ENCODE measurements around the gene DEFB129.
"Not testable (repeated sequence)": the region's sequence is repeated elsewhere in the genome, so short reads cannot be mapped to it uniquely, and the experiment has no call there.

Gene DEFB129

DNA sequence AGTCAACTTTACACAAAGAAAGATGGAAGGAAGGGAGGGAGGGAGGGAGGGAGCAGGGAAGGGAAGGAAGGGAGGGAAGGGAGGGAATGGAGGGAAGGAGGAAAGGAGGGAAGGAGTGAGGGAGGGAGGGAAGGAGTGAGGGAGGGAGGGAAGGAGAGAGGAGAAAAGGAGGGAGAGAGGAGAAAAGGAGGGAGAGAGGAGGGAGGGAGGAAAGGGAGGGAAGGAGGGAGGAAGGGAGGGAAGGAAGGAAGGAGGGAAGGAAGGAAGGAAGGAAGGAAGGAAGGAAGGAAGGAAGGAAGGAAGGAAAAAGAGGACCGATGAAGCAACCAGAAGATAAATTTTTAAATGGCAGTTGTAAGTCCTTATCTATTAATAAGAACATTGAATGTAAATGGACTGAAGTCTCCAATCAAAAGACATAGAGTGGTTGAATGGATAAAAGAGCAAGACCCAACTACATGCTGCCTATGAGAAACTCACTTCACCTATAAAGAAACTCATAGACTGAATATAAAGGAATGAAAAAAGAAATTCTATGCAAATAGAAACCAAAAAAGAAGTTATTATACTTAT lies 5.7 kb upstream of the DEFB129 start:
- no peak overlapping the region for H3K4me3 ChIP-seq (ENCODE audit: low read depth, low read length)
- DNase-seq (ENCODE audit: low read depth), result no peak
- TF ChIP-seq, protein P1, sequence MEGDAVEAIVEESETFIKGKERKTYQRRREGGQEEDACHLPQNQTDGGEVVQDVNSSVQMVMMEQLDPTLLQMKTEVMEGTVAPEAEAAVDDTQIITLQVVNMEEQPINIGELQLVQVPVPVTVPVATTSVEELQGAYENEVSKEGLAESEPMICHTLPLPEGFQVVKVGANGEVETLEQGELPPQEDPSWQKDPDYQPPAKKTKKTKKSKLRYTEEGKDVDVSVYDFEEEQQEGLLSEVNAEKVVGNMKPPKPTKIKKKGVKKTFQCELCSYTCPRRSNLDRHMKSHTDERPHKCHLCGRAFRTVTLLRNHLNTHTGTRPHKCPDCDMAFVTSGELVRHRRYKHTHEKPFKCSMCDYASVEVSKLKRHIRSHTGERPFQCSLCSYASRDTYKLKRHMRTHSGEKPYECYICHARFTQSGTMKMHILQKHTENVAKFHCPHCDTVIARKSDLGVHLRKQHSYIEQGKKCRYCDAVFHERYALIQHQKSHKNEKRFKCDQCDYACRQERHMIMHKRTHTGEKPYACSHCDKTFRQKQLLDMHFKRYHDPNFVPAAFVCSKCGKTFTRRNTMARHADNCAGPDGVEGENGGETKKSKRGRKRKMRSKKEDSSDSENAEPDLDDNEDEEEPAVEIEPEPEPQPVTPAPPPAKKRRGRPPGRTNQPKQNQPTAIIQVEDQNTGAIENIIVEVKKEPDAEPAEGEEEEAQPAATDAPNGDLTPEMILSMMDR (IDR thresholded peaks at IDR 0.05; ENCODE audit: control insufficient read depth, extremely low read depth, insufficient read depth), result no peak

DNA sequence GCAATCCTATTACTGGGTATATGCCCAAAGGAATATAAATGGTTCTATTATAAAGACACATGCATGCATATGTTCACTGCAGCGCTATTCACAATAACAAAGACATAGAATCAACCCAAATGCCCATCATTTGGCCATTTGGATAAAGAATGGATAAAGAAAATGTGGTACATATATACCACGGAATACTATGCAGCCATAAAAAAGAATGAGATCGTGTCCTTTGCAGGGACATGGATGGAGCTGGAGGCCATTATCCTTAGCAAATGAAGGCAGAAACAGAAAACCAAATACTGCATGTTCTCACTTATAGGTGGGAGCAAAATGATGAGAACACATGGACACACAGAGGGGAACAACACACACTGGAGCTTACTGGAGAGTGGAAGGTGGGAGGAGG lies 1.2 kb upstream of the DEFB129 start:
- not testable (repeated sequence) for H3K4me3 ChIP-seq (ENCODE audit: low read depth, low read length); DNase-seq (ENCODE audit: low read depth)

DNA sequence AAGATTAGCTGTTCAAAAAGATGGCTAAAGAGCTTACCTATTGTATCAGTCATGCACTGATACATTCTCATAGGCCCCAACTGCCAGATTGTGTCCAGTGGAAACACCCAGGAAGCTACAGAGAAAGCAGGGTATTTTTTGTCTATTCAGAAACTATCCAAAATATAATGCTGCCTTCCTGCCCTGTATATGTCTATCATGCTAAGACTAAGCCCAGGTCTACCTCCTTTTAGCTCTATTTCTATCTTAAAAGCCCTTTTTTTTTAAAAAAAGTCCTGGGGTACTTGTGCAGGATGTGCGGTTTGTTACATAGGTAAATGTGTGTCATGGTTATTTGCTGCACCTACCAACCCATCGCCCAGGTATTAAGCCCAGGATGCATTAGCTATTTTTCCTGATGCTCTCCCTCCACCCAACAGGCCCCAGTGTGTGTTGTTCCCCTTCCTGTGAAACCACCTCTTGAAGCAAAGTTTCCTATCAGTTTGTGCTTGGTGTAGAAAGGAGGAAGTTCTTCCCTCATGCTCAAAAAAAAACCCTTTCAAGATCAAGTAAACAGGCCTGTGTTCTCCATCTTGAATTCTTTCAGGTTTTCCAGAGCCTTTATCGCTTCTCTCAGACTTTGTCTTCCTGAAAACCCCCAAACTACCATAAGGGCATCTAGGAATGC lies 514 bp downstream of the DEFB129 start:
- DNase-seq (ENCODE audit: low read depth), result no peak
- TF ChIP-seq, protein P1 (IDR thresholded peaks at IDR 0.05; ENCODE audit: control insufficient read depth, extremely low read depth, insufficient read depth), result no peak
- no peak overlapping the region for H3K4me3 ChIP-seq (ENCODE audit: low read depth, low read length)

DNA sequence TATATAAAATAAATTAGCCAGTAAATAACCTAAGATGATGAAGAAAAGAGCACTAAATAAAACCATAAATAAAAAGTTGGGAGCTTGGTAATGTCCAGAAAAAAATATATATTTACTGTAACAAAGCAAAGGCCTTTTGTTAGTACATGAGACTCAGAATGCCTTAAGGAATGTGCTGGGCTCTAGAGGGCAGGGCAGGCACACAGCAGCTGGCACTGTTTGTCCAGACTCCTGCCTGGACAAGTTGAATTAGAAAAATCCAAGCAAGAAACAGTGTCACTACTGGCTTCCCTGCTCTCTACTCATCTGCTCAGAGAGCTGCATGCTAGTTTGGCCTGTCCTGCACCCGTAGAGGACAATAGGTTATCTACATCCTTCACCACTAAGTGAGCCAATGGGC lies 8.8 kb downstream of the DEFB129 start:
- TF ChIP-seq, protein P1 (IDR thresholded peaks at IDR 0.05; ENCODE audit: control insufficient read depth, extremely low read depth, insufficient read depth), result peak; percentile 89
- peak; percentile 61 for DNase-seq (ENCODE audit: low read depth)
- no peak overlapping the region for H3K4me3 ChIP-seq (ENCODE audit: low read depth, low read length)

DNA sequence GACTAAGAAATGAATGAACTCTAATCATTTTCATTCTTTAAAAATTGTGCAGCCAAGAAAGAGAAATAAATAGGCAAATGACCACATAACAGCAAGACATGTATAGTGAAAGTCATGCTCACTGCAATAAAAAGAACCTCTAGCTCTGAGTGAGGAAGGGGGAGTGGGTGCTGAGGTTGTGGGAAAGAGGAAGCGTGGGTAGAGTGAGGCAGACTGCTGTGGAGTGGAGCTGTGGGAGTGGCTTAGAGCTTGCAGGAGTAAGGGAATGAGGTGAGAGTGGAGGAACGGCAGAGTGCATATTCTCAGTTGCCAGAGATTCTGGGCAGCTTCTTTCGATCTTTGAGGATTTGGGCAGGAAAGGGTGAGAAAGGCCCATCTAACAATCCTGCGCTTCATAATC lies 10.4 kb downstream of the DEFB129 start:
- DNase-seq (ENCODE audit: low read depth), result no peak
- no peak overlapping the region for H3K4me3 ChIP-seq (ENCODE audit: low read depth, low read length)
- TF ChIP-seq, protein P1 (IDR thresholded peaks at IDR 0.05; ENCODE audit: control insufficient read depth, extremely low read depth, insufficient read depth), result no peak

DNA sequence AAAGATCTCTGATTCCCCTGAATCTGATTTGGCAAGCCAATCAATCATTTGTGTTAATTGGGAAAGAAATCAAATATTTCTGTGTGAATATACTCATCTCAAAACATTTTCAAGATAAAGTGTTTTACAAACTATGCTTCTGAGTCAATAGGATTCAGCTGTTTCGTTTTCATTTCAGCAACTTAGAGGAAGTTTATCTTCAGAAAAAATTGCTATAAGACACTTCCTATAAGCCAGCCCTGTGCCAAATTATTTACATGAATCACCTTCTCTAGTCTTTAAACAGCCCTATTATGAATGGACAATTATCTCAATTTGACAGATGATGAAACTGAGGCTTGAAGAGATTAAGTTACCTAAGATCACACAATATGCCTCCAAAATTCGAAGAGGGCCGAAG lies 10.9 kb downstream of the DEFB129 start:
- no peak overlapping the region for H3K4me3 ChIP-seq (ENCODE audit: low read depth, low read length)
- no peak for DNase-seq (ENCODE audit: low read depth)
- TF ChIP-seq, protein P1 (IDR thresholded peaks at IDR 0.05; ENCODE audit: control insufficient read depth, extremely low read depth, insufficient read depth), result no peak

DNA sequence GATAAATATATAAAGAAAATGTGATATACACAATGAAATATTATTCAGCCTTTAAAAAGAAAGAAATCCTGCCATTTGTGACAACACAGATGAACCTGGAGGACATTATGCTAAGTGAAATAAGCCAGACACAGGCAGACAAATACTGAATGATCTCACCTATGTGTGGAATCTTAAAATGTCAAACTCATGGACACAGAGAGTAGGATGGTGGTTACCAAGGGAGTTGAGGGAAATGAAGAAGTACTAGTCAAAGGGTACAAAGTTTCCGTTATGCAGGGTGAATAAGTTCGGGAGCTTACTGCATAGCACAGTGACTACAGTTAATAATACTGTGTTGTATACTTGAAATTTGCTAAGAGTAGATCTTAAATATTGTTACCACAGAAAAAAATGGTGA lies 15.8 kb downstream of the DEFB129 start:
- DNase-seq (ENCODE audit: low read depth), result no peak
- no peak overlapping the region for H3K4me3 ChIP-seq (ENCODE audit: low read depth, low read length)
- TF ChIP-seq, protein P1 (IDR thresholded peaks at IDR 0.05; ENCODE audit: control insufficient read depth, extremely low read depth, insufficient read depth), result no peak
